ENCODE data around the gene FOSB. TPM values are rescaled to one million over a fixed set of nuclear protein-coding genes. Genes with fewer than 3 reads are reported as not detected.

The FOSB gene
- total and polyA plus RNA-seq, 2 donors (not counting 1 experiment from before 2014, with no cell fraction given): 2.8 to 24.9 TPM

DNA sequence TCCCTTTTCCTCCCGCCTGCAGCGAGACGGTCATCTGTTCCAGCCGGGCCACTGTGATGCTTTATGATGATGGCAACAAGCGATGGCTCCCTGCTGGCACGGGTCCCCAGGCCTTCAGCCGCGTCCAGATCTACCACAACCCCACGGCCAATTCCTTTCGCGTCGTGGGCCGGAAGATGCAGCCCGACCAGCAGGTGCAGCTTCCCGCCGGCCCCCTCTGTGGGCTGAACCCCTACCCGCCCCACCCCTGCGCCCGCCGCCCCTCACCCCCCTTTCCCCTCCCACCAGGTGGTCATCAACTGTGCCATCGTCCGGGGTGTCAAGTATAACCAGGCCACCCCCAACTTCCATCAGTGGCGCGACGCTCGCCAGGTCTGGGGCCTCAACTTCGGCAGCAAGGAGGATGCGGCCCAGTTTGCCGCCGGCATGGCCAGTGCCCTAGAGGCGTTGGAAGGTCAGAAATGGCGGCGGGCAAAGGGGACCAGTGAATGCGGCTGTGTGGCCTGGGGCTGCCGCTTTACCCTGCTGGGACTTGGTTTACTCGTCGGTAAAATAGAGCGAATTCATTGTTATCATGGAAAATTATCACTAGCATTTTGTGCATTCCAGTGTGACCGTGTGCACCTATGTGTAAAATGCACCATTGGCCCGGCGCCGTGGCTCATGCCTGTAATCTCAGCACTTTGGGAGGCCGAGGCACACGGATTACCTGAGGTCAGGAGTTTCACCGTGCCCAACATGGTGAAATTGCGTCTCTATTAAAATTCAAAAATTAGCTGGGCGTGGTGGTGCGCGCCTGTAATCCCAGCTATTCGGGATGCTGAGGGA is 50.1 kb downstream of the FOSB start:
- no peaks in the 10 kb centered on the region for H3K27me3 ChIP-seq (ENCODE audit: control insufficient read depth, insufficient read depth, low read length)
- no peak for TF ChIP-seq CTCF (conservative IDR thresholded peaks at IDR 0.05 in 1 of 2, IDR thresholded peaks at IDR 0.05 in 1 of 2; ENCODE audit: low read depth in 1 of 2, low read length in 2 of 2)
- TF ChIP-seq EZH2 (IDR thresholded peaks at IDR 0.05; ENCODE audit: low read length, missing control alignments): no peak
- peaks cover 5% of the 10 kb centered on the region for H3K4me1 ChIP-seq (ENCODE audit: control insufficient read depth, extremely low read depth, insufficient read depth, low read length)
- H3K27ac ChIP-seq (ENCODE audit: insufficient read depth, low read length): no peak overlapping the region
- no peak overlapping the region for H2AFZ ChIP-seq (ENCODE audit: low read length)
- DNase-seq (ENCODE audit: low read depth in 2 of 2): no peak
- H3K4me2 ChIP-seq (ENCODE audit: extremely low read depth, insufficient read depth, low read length): no peak overlapping the region
- no peak overlapping the region for H3K9ac ChIP-seq (ENCODE audit: insufficient read depth, low read length)
- H3K36me3 ChIP-seq (ENCODE audit: control insufficient read depth, insufficient read depth, low read length): peaks cover 24% of the 10 kb centered on the region
- peaks cover 46% of the 10 kb centered on the region for H3K79me2 ChIP-seq (ENCODE audit: control insufficient read depth, insufficient read depth, low read length)
- no peaks in the 10 kb centered on the region for H4K20me1 ChIP-seq (ENCODE audit: control insufficient read depth, extremely low read depth, insufficient read depth, low read length)
- no peaks in the 10 kb centered on the region for H3K9me3 ChIP-seq (ENCODE audit: control insufficient read depth, insufficient read depth, low read depth, low read length)
- no peak overlapping the region for H3K4me3 ChIP-seq (replicated peaks in 1 of 4; ENCODE audit: control extremely low read depth in 1 of 4, insufficient read depth in 1 of 4, low read depth in 3 of 4, low read length in 4 of 4)

DNA sequence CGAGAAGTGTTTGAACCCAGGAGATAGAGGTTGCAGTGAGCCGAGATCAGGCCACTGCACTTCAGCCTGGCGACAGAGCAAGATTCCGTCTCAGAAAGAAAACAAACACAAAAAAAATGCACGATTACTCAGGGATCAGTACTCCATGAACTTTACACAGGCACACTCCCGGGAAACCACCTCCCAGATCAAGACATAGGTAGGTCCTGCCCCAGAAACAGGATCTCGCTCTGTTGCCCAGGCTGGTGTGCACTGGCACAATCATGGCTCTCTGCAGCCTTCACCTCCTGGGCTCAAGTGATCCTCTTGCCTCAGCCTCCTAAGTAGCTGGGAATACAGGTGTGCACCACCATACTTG is 50.7 kb downstream of the FOSB start:
- TF ChIP-seq EZH2 (IDR thresholded peaks at IDR 0.05; ENCODE audit: low read length, missing control alignments): no peak
- no peak for TF ChIP-seq CTCF (conservative IDR thresholded peaks at IDR 0.05 in 1 of 2, IDR thresholded peaks at IDR 0.05 in 1 of 2; ENCODE audit: low read depth in 1 of 2, low read length in 2 of 2)
- Histone ChIP-seq H3K27ac (ENCODE audit: insufficient read depth, low read length) (no peak overlapping the region), H3K4me3 (replicated peaks in 1 of 4; ENCODE audit: control extremely low read depth in 1 of 4, insufficient read depth in 1 of 4, low read depth in 3 of 4, low read length in 4 of 4) (no peak overlapping the region), H3K9ac (ENCODE audit: insufficient read depth, low read length) (no peak overlapping the region), H3K27me3 (ENCODE audit: control insufficient read depth, insufficient read depth, low read length) (no peaks in the 10 kb centered on the region), H3K79me2 (ENCODE audit: control insufficient read depth, insufficient read depth, low read length) (peaks cover 40% of the 10 kb centered on the region), H3K4me1 (ENCODE audit: control insufficient read depth, extremely low read depth, insufficient read depth, low read length) (peaks cover 5% of the 10 kb centered on the region), H3K4me2 (ENCODE audit: extremely low read depth, insufficient read depth, low read length) (no peak overlapping the region), H2AFZ (ENCODE audit: low read length) (no peak overlapping the region), H3K36me3 (ENCODE audit: control insufficient read depth, insufficient read depth, low read length) (peaks cover 23% of the 10 kb centered on the region), H3K9me3 (ENCODE audit: control insufficient read depth, insufficient read depth, low read depth, low read length) (no peaks in the 10 kb centered on the region), H4K20me1 (ENCODE audit: control insufficient read depth, extremely low read depth, insufficient read depth, low read length) (no peaks in the 10 kb centered on the region)
- no peak for DNase-seq (ENCODE audit: low read depth in 2 of 2)

GRCh38 chr19:45522010-45522941 is 54.5 kb downstream of the FOSB start:
- peaks cover 32% of the 10 kb centered on the region for H3K36me3 ChIP-seq (ENCODE audit: control insufficient read depth, insufficient read depth, low read length)
- no peak overlapping the region for H3K9ac ChIP-seq (ENCODE audit: insufficient read depth, low read length)
- no peak for TF ChIP-seq CTCF (conservative IDR thresholded peaks at IDR 0.05 in 1 of 2, IDR thresholded peaks at IDR 0.05 in 1 of 2; ENCODE audit: low read depth in 1 of 2, low read length in 2 of 2)
- TF ChIP-seq EZH2 (IDR thresholded peaks at IDR 0.05; ENCODE audit: low read length, missing control alignments): no peak
- peaks cover 8% of the 10 kb centered on the region for H3K79me2 ChIP-seq (ENCODE audit: control insufficient read depth, insufficient read depth, low read length)
- H3K27ac ChIP-seq (ENCODE audit: insufficient read depth, low read length): no peak overlapping the region
- H3K4me1 ChIP-seq (ENCODE audit: control insufficient read depth, extremely low read depth, insufficient read depth, low read length): peaks cover 2% of the 10 kb centered on the region
- H3K4me3 ChIP-seq (replicated peaks in 1 of 4; ENCODE audit: control extremely low read depth in 1 of 4, insufficient read depth in 1 of 4, low read depth in 3 of 4, low read length in 4 of 4): no peak overlapping the region
- H3K4me2 ChIP-seq (ENCODE audit: extremely low read depth, insufficient read depth, low read length): no peak overlapping the region
- DNase-seq (ENCODE audit: low read depth in 2 of 2): no peak
- H2AFZ ChIP-seq (ENCODE audit: low read length): no peak overlapping the region
- no peaks in the 10 kb centered on the region for H4K20me1 ChIP-seq (ENCODE audit: control insufficient read depth, extremely low read depth, insufficient read depth, low read length)
- H3K27me3 ChIP-seq (ENCODE audit: control insufficient read depth, insufficient read depth, low read length): no peaks in the 10 kb centered on the region
- H3K9me3 ChIP-seq (ENCODE audit: control insufficient read depth, insufficient read depth, low read depth, low read length): no peaks in the 10 kb centered on the region

All from fibroblast of lung (primary cell).